Stimulated activated CD4-positive, alpha-beta T cell treated with anti-CD3 and anti-CD28 coated beads, Interleukin-15, amount 100 ng/mL, for 24 hours (primary cell): ENCODE data around the gene NDUFS1.
"Not testable (repeated sequence)": the region's sequence is repeated elsewhere in the genome, so short reads cannot be mapped to it uniquely, and the experiment has no call there.

Experiments
- DNase-seq: peaks from one replicate; pipeline ENCODE4 v3.0.0-alpha.2; 2020

NDUFS1 gene

GRCh38 chr2:206095536-206096332 lies 63.5 kb downstream of the NDUFS1 start:
- no peak for DNase-seq

GRCh38 chr2:206092297-206092696 lies 66.9 kb downstream of the NDUFS1 start:
- DNase-seq: no peak

GRCh38 chr2:206088248-206088647 lies 71.0 kb downstream of the NDUFS1 start:
- DNase-seq: no peak

GRCh38 chr2:206086716-206087350 lies 72.4 kb downstream of the NDUFS1 start:
- no peak for DNase-seq

GRCh38 chr2:206085742-206086445 lies 73.3 kb downstream of the NDUFS1 start, which contains the start of gene INO80D:
TSS of gene INO80D (minus strand) at chr2:206086174. CDS start at chr2:206063016, 23,158 bp downstream.
- DNase-seq: peak; percentile 83

GRCh38 chr2:206084870-206085741 lies 74.1 kb downstream of the NDUFS1 start:
- DNase-seq: peak; percentile 53

GRCh38 chr2:206084439-206084869 lies 74.8 kb downstream of the NDUFS1 start:
- DNase-seq: peak; percentile 23

- peak; percentile 38 for DNase-seq
Measured at GRCh38 chr2:206083602-206084438, 75.4 kb downstream of the NDUFS1 start.

- no peak for DNase-seq
Measured at GRCh38 chr2:206082298-206082843, 76.9 kb downstream of the NDUFS1 start.

GRCh38 chr2:206080927-206081326 lies 78.3 kb downstream of the NDUFS1 start:
- no peak for DNase-seq

GRCh38 chr2:206079699-206080465 lies 79.4 kb downstream of the NDUFS1 start:
- DNase-seq: no peak

GRCh38 chr2:206077879-206078278 lies 81.4 kb downstream of the NDUFS1 start:
- DNase-seq: not testable (repeated sequence)

GRCh38 chr2:206075113-206075512 lies 84.1 kb downstream of the NDUFS1 start:
- no peak for DNase-seq

GRCh38 chr2:206071807-206072206 lies 87.4 kb downstream of the NDUFS1 start:
- DNase-seq: no peak

- no peak for DNase-seq
Measured at GRCh38 chr2:206069417-206069816, 89.8 kb downstream of the NDUFS1 start.

GRCh38 chr2:206068207-206068606 lies 91.0 kb downstream of the NDUFS1 start:
- no peak for DNase-seq
